ENCODE measurements around the gene CFAP65.

Gene CFAP65

GRCh38 chr2:219022616-219023015 lies 18.7 kb downstream of the CFAP65 start:
- no peaks in the 10 kb centered on the region for H3K36me3 ChIP-seq (ENCODE audit: control insufficient read depth in 1 of 2, insufficient read depth in 2 of 2, low read length in 2 of 2)
- H4K91ac ChIP-seq (ENCODE audit: low read depth, low read length), result no peak overlapping the region
- H4K12ac ChIP-seq (ENCODE audit: low read depth, low read length), result no peak overlapping the region
- no peaks in the 10 kb centered on the region for H3K79me2 ChIP-seq (ENCODE audit: control insufficient read depth, insufficient read depth, low read length, poor library complexity)
- H2AFZ ChIP-seq (ENCODE audit: insufficient read depth, low read length, poor library complexity), result no peak overlapping the region
- H3K14ac ChIP-seq (ENCODE audit: low read length), result no peak overlapping the region
- no peak overlapping the region for H3K9ac ChIP-seq (ENCODE audit: low read length)
- DNase-seq, result no peak
- H3K27me3 ChIP-seq (ENCODE audit: insufficient read depth, low read length), result peaks cover 2% of the 10 kb centered on the region
- no peaks in the 10 kb centered on the region for H3K79me1 ChIP-seq (ENCODE audit: low read length)
- H3K9me3 ChIP-seq (ENCODE audit: insufficient read depth, low read depth, low read length), result peaks cover 2% of the 10 kb centered on the region
- WGBS (ENCODE audit: extremely low coverage, insufficient coverage, insufficient read length), result no CpG with 5 or more reads among the region's 5 CpGs
- no peak overlapping the region for H2BK120ac ChIP-seq (ENCODE audit: insufficient read depth, low read length, poor library complexity)
- H3K23ac ChIP-seq (ENCODE audit: low read length), result no peak overlapping the region
- no peak overlapping the region for H3K4ac ChIP-seq (ENCODE audit: low read depth, low read length)
- H2BK5ac ChIP-seq (ENCODE audit: low read depth, low read length, poor library complexity), result no peak overlapping the region
- no peak overlapping the region for H4K8ac ChIP-seq (ENCODE audit: low read depth, low read length)
- no peak overlapping the region for H3K18ac ChIP-seq (ENCODE audit: low read length)
- no peak overlapping the region for H3K4me3 ChIP-seq (ENCODE audit: low read depth, low read length)
- H3K4me2 ChIP-seq (ENCODE audit: low read length), result no peak overlapping the region
- H2AK5ac ChIP-seq (ENCODE audit: low read length), result no peak overlapping the region
- no peak overlapping the region for H2BK12ac ChIP-seq (ENCODE audit: low read length)
- no peak overlapping the region for H3K27ac ChIP-seq (ENCODE audit: low read depth, low read length)
- H3K4me1 ChIP-seq (ENCODE audit: control insufficient read depth in 1 of 2, insufficient read depth in 2 of 2, low read length in 2 of 2), result peaks cover 2 to 3% of the 10 kb centered on the region in 2 experiments

- H3K4me1 ChIP-seq (ENCODE audit: control insufficient read depth in 1 of 2, insufficient read depth in 2 of 2, low read length in 2 of 2), result peaks cover 2 to 3% of the 10 kb centered on the region in 2 experiments
- no peak overlapping the region for H3K27ac ChIP-seq (ENCODE audit: low read depth, low read length)
- H3K4me3 ChIP-seq (ENCODE audit: low read depth, low read length), result no peak overlapping the region
- WGBS (ENCODE audit: extremely low coverage, insufficient coverage, insufficient read length), result no CpG with 5 or more reads among the region's 12 CpGs
- no peak overlapping the region for H3K9ac ChIP-seq (ENCODE audit: low read length)
- no peak overlapping the region for H4K8ac ChIP-seq (ENCODE audit: low read depth, low read length)
- no peak overlapping the region for H2BK5ac ChIP-seq (ENCODE audit: low read depth, low read length, poor library complexity)
- no peak overlapping the region for H3K23ac ChIP-seq (ENCODE audit: low read length)
- H4K91ac ChIP-seq (ENCODE audit: low read depth, low read length), result no peak overlapping the region
- no peak overlapping the region for H3K14ac ChIP-seq (ENCODE audit: low read length)
- H2BK12ac ChIP-seq (ENCODE audit: low read length), result no peak overlapping the region
- H3K4me2 ChIP-seq (ENCODE audit: low read length), result no peak overlapping the region
- no peaks in the 10 kb centered on the region for H3K36me3 ChIP-seq (ENCODE audit: control insufficient read depth in 1 of 2, insufficient read depth in 2 of 2, low read length in 2 of 2)
- no peak overlapping the region for H2AK5ac ChIP-seq (ENCODE audit: low read length)
- no peak overlapping the region for H2AFZ ChIP-seq (ENCODE audit: insufficient read depth, low read length, poor library complexity)
- H3K18ac ChIP-seq (ENCODE audit: low read length), result no peak overlapping the region
- H3K79me1 ChIP-seq (ENCODE audit: low read length), result no peaks in the 10 kb centered on the region
- H2BK120ac ChIP-seq (ENCODE audit: insufficient read depth, low read length, poor library complexity), result no peak overlapping the region
- H3K79me2 ChIP-seq (ENCODE audit: control insufficient read depth, insufficient read depth, low read length, poor library complexity), result no peaks in the 10 kb centered on the region
- DNase-seq, result no peak
- peaks cover 2% of the 10 kb centered on the region for H3K27me3 ChIP-seq (ENCODE audit: insufficient read depth, low read length)
- no peak overlapping the region for H3K4ac ChIP-seq (ENCODE audit: low read depth, low read length)
- H3K9me3 ChIP-seq (ENCODE audit: insufficient read depth, low read depth, low read length), result peaks cover 2% of the 10 kb centered on the region
- H4K12ac ChIP-seq (ENCODE audit: low read depth, low read length), result no peak overlapping the region
These were observed 19.3 kb downstream of the CFAP65 start for GRCh38 chr2:219022041-219022440.

- H3K9ac ChIP-seq (ENCODE audit: low read length), result no peak overlapping the region
- H3K79me2 ChIP-seq (ENCODE audit: control insufficient read depth, insufficient read depth, low read length, poor library complexity), result no peaks in the 10 kb centered on the region
- H4K8ac ChIP-seq (ENCODE audit: low read depth, low read length), result no peak overlapping the region
- no peak overlapping the region for H2AK5ac ChIP-seq (ENCODE audit: low read length)
- no peak overlapping the region for H2BK12ac ChIP-seq (ENCODE audit: low read length)
- no peak overlapping the region for H2BK120ac ChIP-seq (ENCODE audit: insufficient read depth, low read length, poor library complexity)
- no peak for DNase-seq
- peaks cover 2% of the 10 kb centered on the region for H3K27me3 ChIP-seq (ENCODE audit: insufficient read depth, low read length)
- no peak overlapping the region for H3K4ac ChIP-seq (ENCODE audit: low read depth, low read length)
- no peak overlapping the region for H3K4me2 ChIP-seq (ENCODE audit: low read length)
- peaks cover 2 to 3% of the 10 kb centered on the region in 2 experiments for H3K4me1 ChIP-seq (ENCODE audit: control insufficient read depth in 1 of 2, insufficient read depth in 2 of 2, low read length in 2 of 2)
- H3K18ac ChIP-seq (ENCODE audit: low read length), result no peak overlapping the region
- H3K4me3 ChIP-seq (ENCODE audit: low read depth, low read length), result no peak overlapping the region
- H3K14ac ChIP-seq (ENCODE audit: low read length), result no peak overlapping the region
- H3K9me3 ChIP-seq (ENCODE audit: insufficient read depth, low read depth, low read length), result peaks cover 2% of the 10 kb centered on the region
- H3K36me3 ChIP-seq (ENCODE audit: control insufficient read depth in 1 of 2, insufficient read depth in 2 of 2, low read length in 2 of 2), result no peaks in the 10 kb centered on the region
- no peaks in the 10 kb centered on the region for H3K79me1 ChIP-seq (ENCODE audit: low read length)
- H3K27ac ChIP-seq (ENCODE audit: low read depth, low read length), result no peak overlapping the region
- H4K12ac ChIP-seq (ENCODE audit: low read depth, low read length), result no peak overlapping the region
- H2AFZ ChIP-seq (ENCODE audit: insufficient read depth, low read length, poor library complexity), result no peak overlapping the region
- no peak overlapping the region for H3K23ac ChIP-seq (ENCODE audit: low read length)
- no peak overlapping the region for H2BK5ac ChIP-seq (ENCODE audit: low read depth, low read length, poor library complexity)
- WGBS (ENCODE audit: extremely low coverage, insufficient coverage, insufficient read length), result no CpG with 5 or more reads among the region's 9 CpGs
- no peak overlapping the region for H4K91ac ChIP-seq (ENCODE audit: low read depth, low read length)
These were observed 19.7 kb downstream of the CFAP65 start for GRCh38 chr2:219021591-219021990.

GRCh38 chr2:219020604-219021365 lies 20.5 kb downstream of the CFAP65 start:
- Histone ChIP-seq H3K27me3 (ENCODE audit: insufficient read depth, low read length) (peaks cover 2% of the 10 kb centered on the region), H3K18ac (ENCODE audit: low read length) (no peak overlapping the region)

More at GRCh38 chr2:219020604-219021365, 20.5 kb downstream of the CFAP65 start:
- Histone ChIP-seq H2BK5ac (ENCODE audit: low read depth, low read length, poor library complexity) (no peak overlapping the region), H4K12ac (ENCODE audit: low read depth, low read length) (no peak overlapping the region), H3K14ac (ENCODE audit: low read length) (no peak overlapping the region), H4K8ac (ENCODE audit: low read depth, low read length) (no peak overlapping the region), H2AFZ (ENCODE audit: insufficient read depth, low read length, poor library complexity) (no peak overlapping the region), H3K4ac (ENCODE audit: low read depth, low read length) (no peak overlapping the region), H2BK12ac (ENCODE audit: low read length) (no peak overlapping the region), H3K79me2 (ENCODE audit: control insufficient read depth, insufficient read depth, low read length, poor library complexity) (no peaks in the 10 kb centered on the region), H3K23ac (ENCODE audit: low read length) (no peak overlapping the region), H3K4me2 (ENCODE audit: low read length) (no peak overlapping the region), H3K4me3 (ENCODE audit: low read depth, low read length) (no peak overlapping the region), H4K91ac (ENCODE audit: low read depth, low read length) (no peak overlapping the region), H3K27ac (ENCODE audit: low read depth, low read length) (no peak overlapping the region), H3K4me1 (ENCODE audit: control insufficient read depth in 1 of 2, insufficient read depth in 2 of 2, low read length in 2 of 2) (peaks cover 2 to 3% of the 10 kb centered on the region in 2 experiments), H3K36me3 (ENCODE audit: control insufficient read depth in 1 of 2, insufficient read depth in 2 of 2, low read length in 2 of 2) (no peaks in the 10 kb centered on the region), H3K9ac (ENCODE audit: low read length) (no peak overlapping the region), H3K79me1 (ENCODE audit: low read length) (no peaks in the 10 kb centered on the region), H2AK5ac (ENCODE audit: low read length) (no peak overlapping the region), H3K9me3 (ENCODE audit: insufficient read depth, low read depth, low read length) (peaks cover 2% of the 10 kb centered on the region), H2BK120ac (ENCODE audit: insufficient read depth, low read length, poor library complexity) (no peak overlapping the region)
- DNase-seq, result no peak
- WGBS (ENCODE audit: extremely low coverage, insufficient coverage, insufficient read length), result no CpG with 5 or more reads among the region's 11 CpGs

All from trophoblast cell (in vitro differentiated cells and primary cell).